Neural crest cell (in vitro differentiated cells): Measurements from ENCODE around the gene SORBS2. TPM values are rescaled to one million over a fixed set of nuclear protein-coding genes. Genes with fewer than 3 reads are reported as not detected.

Experiments used
- DNase-seq: peaks from one replicate; pipeline ENCODE4 v3.0.0; 2021; ENCODE audit warnings: low read depth, mixed read lengths, low spot score
- H3K27ac Mint-ChIP-seq: one replicate; pipeline ENCODE4 v1.8.0; 2021; ENCODE audit warnings: mild to moderate bottlenecking, mixed read lengths; ENCODE audit not compliant: unreplicated experiment
- H3K27me3 Mint-ChIP-seq: 2 replicates; pipeline ENCODE4 v1.8.0; 2021; ENCODE audit warnings: low read depth, mild to moderate bottlenecking, mixed read lengths
- H3K36me3 Mint-ChIP-seq: 2 replicates; pipeline ENCODE4 v1.8.0; 2021; ENCODE audit warnings: low read depth, mild to moderate bottlenecking, mixed read lengths
- H3K4me1 Mint-ChIP-seq: 2 replicates; pipeline ENCODE4 v1.8.0; 2021; ENCODE audit warnings: mixed read lengths
- H3K4me3 Mint-ChIP-seq: one replicate; pipeline ENCODE4 v1.8.0; 2021; ENCODE audit warnings: mild to moderate bottlenecking, mixed read lengths
- H3K9me3 Mint-ChIP-seq: 2 replicates; pipeline ENCODE4 v1.8.0; 2021; ENCODE audit warnings: mixed read lengths
- CTCF ChIP-seq: fragments of 200-600 bp; sonication (generic); conservative IDR thresholded peaks from 2 replicates; pipeline ENCODE4 v1.5.0; 2021; ENCODE audit warnings: antibody characterized with exemption, mild to moderate bottlenecking
- total RNA-seq: library from RNA; stranded (reverse); gene quantifications from 2 replicates; pipeline ENCODE4 v1.2.1, GENCODE V29; 2021

SORBS2 gene
- total RNA-seq, 1 donor from 2014 or later: 42.3 TPM

GRCh38 chr4:185683222-185683621, 128.8 kb downstream of the SORBS2 start:
- no peak overlapping the region for H3K27ac Mint-ChIP-seq

DNA sequence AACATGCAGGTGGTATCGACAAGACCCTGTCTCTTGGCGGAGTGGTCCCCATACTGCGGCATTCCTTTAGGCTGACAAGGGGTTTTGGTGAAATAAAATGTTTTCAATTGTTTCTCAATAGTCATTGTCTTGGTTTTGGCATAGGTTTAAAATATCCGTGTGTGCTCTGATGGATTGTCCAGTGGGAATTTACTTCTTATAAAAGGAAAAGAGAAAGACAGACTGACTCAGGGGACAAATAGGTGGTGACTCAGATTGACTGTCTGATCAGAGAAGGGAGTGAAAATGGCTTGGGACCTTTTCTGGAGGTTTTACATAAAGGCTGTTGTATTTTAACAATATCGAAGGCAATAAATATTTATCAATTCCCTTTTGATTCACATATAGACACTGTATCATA, 129.8 kb downstream of the SORBS2 start:
- DNase-seq: no peak
- no peak overlapping the region for H3K27ac Mint-ChIP-seq
- peaks cover 11% of the 10 kb centered on the region for H3K4me1 Mint-ChIP-seq
- H3K9me3 Mint-ChIP-seq: peaks cover 3% of the 10 kb centered on the region
- no peak overlapping the region for H3K4me3 Mint-ChIP-seq
- peaks cover 12% of the 10 kb centered on the region for H3K36me3 Mint-ChIP-seq
- H3K27me3 Mint-ChIP-seq: no peaks in the 10 kb centered on the region
- TF ChIP-seq CTCF: no peak

More at GRCh38 chr4:185683222-185683621, 128.8 kb downstream of the SORBS2 start:
- TF ChIP-seq CTCF: no peak
- DNase-seq: no peak
- Mint-ChIP-seq H3K27me3 (no peaks in the 10 kb centered on the region), H3K9me3 (no peaks in the 10 kb centered on the region), H3K36me3 (peaks cover 7% of the 10 kb centered on the region), H3K4me1 (peaks cover 6% of the 10 kb centered on the region), H3K4me3 (no peak overlapping the region)

GRCh38 chr4:185681604-185682003, 130.4 kb downstream of the SORBS2 start:
- no peak overlapping the region for H3K4me3 Mint-ChIP-seq
- peaks cover 10% of the 10 kb centered on the region for H3K4me1 Mint-ChIP-seq
- no peak overlapping the region for H3K27ac Mint-ChIP-seq
- TF ChIP-seq CTCF: no peak
- no peaks in the 10 kb centered on the region for H3K27me3 Mint-ChIP-seq
- peaks cover 14% of the 10 kb centered on the region for H3K36me3 Mint-ChIP-seq
- H3K9me3 Mint-ChIP-seq: peaks cover 5% of the 10 kb centered on the region
- DNase-seq: no peak

DNA sequence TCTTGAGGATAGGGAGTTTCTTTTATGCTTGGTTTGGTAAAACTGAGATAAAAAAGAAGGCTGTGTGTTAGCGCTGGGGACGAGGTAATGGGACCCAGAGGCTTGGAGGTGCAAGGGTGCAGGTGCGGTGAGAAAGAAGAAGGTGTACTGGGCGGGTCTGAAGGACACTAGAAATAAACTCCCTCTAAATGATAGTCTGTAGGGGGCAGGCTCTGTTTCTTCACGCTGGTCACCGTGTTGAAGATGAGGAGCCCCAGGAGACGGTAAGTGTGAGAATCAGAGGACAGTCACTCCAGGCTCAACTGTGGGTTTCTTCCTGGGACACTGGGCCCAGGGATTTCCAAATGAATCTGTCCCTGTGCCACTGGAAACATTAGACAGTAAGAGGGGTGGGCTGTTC, 131.4 kb downstream of the SORBS2 start:
- peaks cover 14% of the 10 kb centered on the region for H3K36me3 Mint-ChIP-seq
- no peak for TF ChIP-seq CTCF
- H3K4me1 Mint-ChIP-seq: peaks cover 6% of the 10 kb centered on the region
- peak overlapping the region; percentile 47 for H3K27ac Mint-ChIP-seq
- no peak for DNase-seq
- no peak overlapping the region for H3K4me3 Mint-ChIP-seq
- peaks cover 5% of the 10 kb centered on the region for H3K9me3 Mint-ChIP-seq
- no peaks in the 10 kb centered on the region for H3K27me3 Mint-ChIP-seq

DNA sequence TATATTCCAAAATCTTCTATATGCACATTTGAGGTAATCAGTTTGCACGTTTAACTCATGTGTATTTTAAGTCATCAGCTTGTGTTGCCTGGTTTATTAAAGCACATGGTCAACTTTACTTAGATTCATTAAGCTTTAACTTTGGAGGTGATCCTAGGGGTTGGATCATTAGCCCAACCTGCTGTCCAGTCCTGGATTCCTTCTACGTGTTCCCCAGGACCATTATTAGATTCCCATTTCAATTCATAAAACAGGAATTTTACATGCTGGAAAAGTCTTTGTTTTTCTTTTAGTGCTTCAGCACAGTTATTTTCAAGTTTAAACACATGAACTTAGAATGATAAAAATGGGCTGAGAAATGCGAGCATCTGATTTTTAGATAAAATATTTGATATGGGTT, 132.5 kb downstream of the SORBS2 start:
- Mint-ChIP-seq H3K4me1 (peaks cover 6% of the 10 kb centered on the region), H3K36me3 (peaks cover 19% of the 10 kb centered on the region), H3K27ac (no peak overlapping the region), H3K27me3 (no peaks in the 10 kb centered on the region), H3K4me3 (no peak overlapping the region), H3K9me3 (peaks cover 7% of the 10 kb centered on the region)
- TF ChIP-seq CTCF: no peak
- DNase-seq: no peak
